ENCODE data around the gene CECR2.

CECR2 gene

GRCh38 chr22:17479135-17479534 is 109.9 kb downstream of the CECR2 start:
- TF ChIP-seq, protein P1, sequence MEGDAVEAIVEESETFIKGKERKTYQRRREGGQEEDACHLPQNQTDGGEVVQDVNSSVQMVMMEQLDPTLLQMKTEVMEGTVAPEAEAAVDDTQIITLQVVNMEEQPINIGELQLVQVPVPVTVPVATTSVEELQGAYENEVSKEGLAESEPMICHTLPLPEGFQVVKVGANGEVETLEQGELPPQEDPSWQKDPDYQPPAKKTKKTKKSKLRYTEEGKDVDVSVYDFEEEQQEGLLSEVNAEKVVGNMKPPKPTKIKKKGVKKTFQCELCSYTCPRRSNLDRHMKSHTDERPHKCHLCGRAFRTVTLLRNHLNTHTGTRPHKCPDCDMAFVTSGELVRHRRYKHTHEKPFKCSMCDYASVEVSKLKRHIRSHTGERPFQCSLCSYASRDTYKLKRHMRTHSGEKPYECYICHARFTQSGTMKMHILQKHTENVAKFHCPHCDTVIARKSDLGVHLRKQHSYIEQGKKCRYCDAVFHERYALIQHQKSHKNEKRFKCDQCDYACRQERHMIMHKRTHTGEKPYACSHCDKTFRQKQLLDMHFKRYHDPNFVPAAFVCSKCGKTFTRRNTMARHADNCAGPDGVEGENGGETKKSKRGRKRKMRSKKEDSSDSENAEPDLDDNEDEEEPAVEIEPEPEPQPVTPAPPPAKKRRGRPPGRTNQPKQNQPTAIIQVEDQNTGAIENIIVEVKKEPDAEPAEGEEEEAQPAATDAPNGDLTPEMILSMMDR (IDR thresholded peaks at IDR 0.05; ENCODE audit: control insufficient read depth, extremely low read depth, insufficient read depth): no peak
- DNase-seq (ENCODE audit: low read depth): no peak
- H3K4me3 ChIP-seq (ENCODE audit: low read depth, low read length): no peak overlapping the region

GRCh38 chr22:17481424-17481823 is 112.2 kb downstream of the CECR2 start:
- TF ChIP-seq, protein P1 (IDR thresholded peaks at IDR 0.05; ENCODE audit: control insufficient read depth, extremely low read depth, insufficient read depth): no peak
- H3K4me3 ChIP-seq (ENCODE audit: low read depth, low read length): no peak overlapping the region
- DNase-seq (ENCODE audit: low read depth): no peak

DNA sequence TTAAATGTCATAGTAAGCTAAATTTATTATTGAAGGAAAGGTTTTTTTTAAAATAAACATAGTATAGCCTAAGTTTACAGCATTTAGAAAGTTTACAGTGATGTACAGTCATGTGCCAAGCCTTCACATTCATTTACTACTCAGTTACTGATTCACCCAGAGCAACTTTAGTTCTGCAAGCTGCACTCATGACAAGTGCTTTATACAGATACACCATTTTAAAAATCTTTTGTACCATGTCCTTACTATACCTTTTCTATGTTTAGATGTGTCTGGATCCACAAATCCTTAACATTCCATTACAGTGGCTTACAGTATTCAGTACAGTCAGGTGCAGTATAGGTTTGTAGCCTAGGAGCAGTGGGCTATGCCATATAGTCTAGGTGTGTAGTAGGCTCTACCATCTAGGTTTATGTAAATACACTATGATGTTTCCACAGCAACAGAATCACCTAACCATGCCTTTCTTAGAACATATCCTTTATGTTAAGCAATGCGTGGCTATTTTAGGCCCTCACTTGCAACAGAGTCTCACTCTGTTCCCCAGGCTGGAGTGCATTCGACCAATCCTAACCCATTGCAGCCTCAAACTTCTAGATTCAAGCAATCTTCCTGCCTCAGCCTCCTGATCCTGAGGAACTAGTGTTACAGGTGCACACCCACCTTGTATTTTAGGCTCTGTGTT is 114.6 kb downstream of the CECR2 start:
- TF ChIP-seq, protein P1 (IDR thresholded peaks at IDR 0.05; ENCODE audit: control insufficient read depth, extremely low read depth, insufficient read depth): no peak
- no peak for DNase-seq (ENCODE audit: low read depth)
- no peak overlapping the region for H3K4me3 ChIP-seq (ENCODE audit: low read depth, low read length)

DNA sequence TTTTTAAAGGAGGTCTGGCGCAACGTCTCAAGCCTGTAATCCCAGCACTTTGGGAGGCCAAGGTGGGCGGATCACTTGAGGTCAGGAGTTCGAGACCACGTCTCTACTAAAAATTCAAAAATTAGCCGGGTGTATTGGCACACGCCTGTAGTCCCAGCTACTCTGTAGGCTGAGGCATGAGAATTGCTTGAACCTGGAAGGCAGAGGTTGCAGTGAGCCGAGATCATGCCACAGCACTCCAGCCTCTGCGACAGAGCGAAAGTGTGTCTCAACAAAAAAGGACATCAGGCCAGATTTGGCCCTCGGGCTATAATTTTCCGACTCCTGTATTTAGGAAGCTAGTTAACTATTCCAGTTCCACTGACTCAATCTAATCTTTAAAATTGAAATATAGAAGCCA is 115.3 kb downstream of the CECR2 start:
- DNase-seq (ENCODE audit: low read depth): no peak
- no peak overlapping the region for H3K4me3 ChIP-seq (ENCODE audit: low read depth, low read length)
- TF ChIP-seq, protein P1 (IDR thresholded peaks at IDR 0.05; ENCODE audit: control insufficient read depth, extremely low read depth, insufficient read depth): no peak

DNA sequence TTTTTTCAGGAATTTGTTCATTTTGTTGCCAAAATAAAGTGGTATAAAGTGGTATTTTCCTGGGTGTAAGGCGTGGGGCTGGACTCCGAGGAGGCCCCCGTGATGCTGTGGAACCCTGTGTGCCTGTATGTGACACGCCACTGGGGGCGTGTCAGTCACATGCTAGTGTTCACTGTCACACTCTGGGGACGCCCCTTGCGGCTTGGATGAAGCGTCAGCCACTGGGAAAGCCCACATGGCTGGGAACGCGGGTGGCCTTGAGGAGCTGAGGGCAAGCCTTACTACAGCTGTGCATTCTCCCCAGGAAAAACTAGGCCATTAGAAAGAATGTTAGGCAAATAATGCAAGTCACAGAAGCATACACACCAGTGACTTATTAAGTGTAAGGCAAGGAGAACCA is 117.1 kb downstream of the CECR2 start:
- DNase-seq (ENCODE audit: low read depth): no peak

GRCh38 chr22:17486719-17487118 is 117.5 kb downstream of the CECR2 start:
- TF ChIP-seq, protein P1 (IDR thresholded peaks at IDR 0.05; ENCODE audit: control insufficient read depth, extremely low read depth, insufficient read depth): no peak
- no peak for DNase-seq (ENCODE audit: low read depth)
- H3K4me3 ChIP-seq (ENCODE audit: low read depth, low read length): no peak overlapping the region

More for the DNA sequence above, 117.1 kb downstream of the CECR2 start:
- TF ChIP-seq, protein P1 (IDR thresholded peaks at IDR 0.05; ENCODE audit: control insufficient read depth, extremely low read depth, insufficient read depth): no peak
- no peak overlapping the region for H3K4me3 ChIP-seq (ENCODE audit: low read depth, low read length)

DNA sequence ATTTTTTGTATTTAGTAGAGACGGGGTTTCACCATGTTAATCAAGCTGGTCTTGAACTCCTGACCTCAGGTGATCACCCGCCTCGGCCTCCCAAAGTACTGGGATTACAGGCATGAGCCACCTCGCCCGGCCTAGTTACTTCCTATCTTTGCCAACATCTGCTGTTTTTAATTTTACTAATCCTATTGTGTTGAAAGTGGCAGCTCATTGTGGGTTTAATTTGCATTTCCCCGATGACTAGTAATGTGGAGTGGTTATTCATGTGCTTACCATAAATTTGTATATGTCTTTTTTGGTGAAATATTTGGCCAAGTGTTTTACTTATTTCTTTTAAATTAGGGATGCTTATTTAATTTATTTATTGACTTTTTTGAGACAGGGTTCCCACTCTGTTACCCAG is 119.8 kb downstream of the CECR2 start:
- H3K4me3 ChIP-seq (ENCODE audit: low read depth, low read length): no peak overlapping the region
- TF ChIP-seq, protein P1 (IDR thresholded peaks at IDR 0.05; ENCODE audit: control insufficient read depth, extremely low read depth, insufficient read depth): no peak
- no peak for DNase-seq (ENCODE audit: low read depth)

Data from LNCaP clone FGC (cell line).